Smooth muscle cell (in vitro differentiated cells): ENCODE data around the gene WFDC2. TPM values are rescaled to one million over a fixed set of nuclear protein-coding genes. Genes with fewer than 3 reads are reported as not detected.
"Not testable (repeated sequence)": the region's sequence is repeated elsewhere in the genome, so short reads cannot be mapped to it uniquely, and the experiment has no call there.

Experiments used
- DNase-seq: peaks from one replicate; lab custom pipeline; 2025; ENCODE audit not compliant: unreplicated experiment; lab: John Stamatoyannopoulos, UW
- H2AFZ ChIP-seq: fragments of 200-600 bp; sonication (generic); 2 replicates; pipeline ENCODE4 v1.6.0; 2016; ENCODE audit warnings: antibody characterized with exemption, low read depth, mild to moderate bottlenecking
- H3F3A ChIP-seq: fragments of 200-600 bp; sonication (generic); 2 replicates; pipeline ENCODE4 v1.6.0; 2017; ENCODE audit warnings: antibody characterized with exemption, low read depth
- H3K27ac ChIP-seq: fragments of 200-600 bp; sonication (generic); 2 replicates; pipeline ENCODE4 v1.5.1; 2016; ENCODE audit warnings: low read depth, mild to moderate bottlenecking
- H3K27me3 ChIP-seq: fragments of 200-600 bp; sonication (generic); 2 replicates; pipeline ENCODE4 v1.6.1; 2016; ENCODE audit warnings: low read depth, mild to moderate bottlenecking
- H3K36me3 ChIP-seq: fragments of 200-600 bp; sonication (generic); 2 replicates; pipeline ENCODE4 v1.5.1; 2016; ENCODE audit warnings: low read depth
- H3K4me1 ChIP-seq: fragments of 200-600 bp; sonication (generic); 2 replicates; pipeline ENCODE4 v1.5.1; 2016; ENCODE audit warnings: low read depth
- H3K4me2 ChIP-seq: fragments of 200-600 bp; sonication (generic); 2 replicates; pipeline ENCODE4 v1.6.0; 2016; ENCODE audit warnings: mild to moderate bottlenecking
- H3K4me3 ChIP-seq: fragments of 200-600 bp; sonication (generic); 2 replicates; pipeline ENCODE4 v1.5.1; 2016; ENCODE audit warnings: mild to moderate bottlenecking
- H3K79me2 ChIP-seq: fragments of 200-600 bp; sonication (generic); 2 replicates; pipeline ENCODE4 v1.6.0; 2016; ENCODE audit warnings: low read depth, mild to moderate bottlenecking
- H3K9ac ChIP-seq: fragments of 200-600 bp; sonication (generic); 2 replicates; pipeline ENCODE4 v1.6.0; 2016; ENCODE audit warnings: low read depth
- H3K9me3 ChIP-seq: fragments of 200-600 bp; sonication (generic); replicated peaks from 2 replicates; pipeline ENCODE4 v1.5.1; 2016; ENCODE audit warnings: low read depth
- H4K20me1 ChIP-seq: fragments of 200-600 bp; sonication (generic); 2 replicates; pipeline ENCODE4 v1.6.0; 2016; ENCODE audit warnings: low read depth
- WGBS: methylation state at CpG from one replicate; pipeline ENCODE4 v1.1.7; 2016; ENCODE audit warnings: low lambda C conversion rate; 5-methylcytosine and 5-hydroxymethylcytosine counted together
- polyA plus RNA-seq: library from polyadenylated mRNA; unstranded; fragments of >200 nt; fragmentation: Nextera tagmentation; extraction: Ambion mirVana; gene quantifications from 2 replicates; pipeline ENCODE4 v1.2.1, GENCODE V29; 2016
- total RNA-seq: library from RNA; depleted of rRNA; stranded (reverse); fragments of >200 nt; gene quantifications from 2 replicates; pipeline ENCODE4 v1.2.3, GENCODE V29; 2014
- TF ChIP-seq, protein P1 (sequence below): fragments of 200-600 bp; sonication (generic); IDR thresholded peaks from 2 replicates; pipeline ENCODE4 v1.5.1; 2017; ENCODE audit warnings: borderline replicate concordance, mild to moderate bottlenecking, antibody characterized with exemption; ENCODE audit not compliant: insufficient read depth, poor library complexity, severe bottlenecking

The WFDC2 gene
- total and polyA plus RNA-seq, 2 experiments from 2014 or later = 3.0 to 9.5 TPM

DNA sequence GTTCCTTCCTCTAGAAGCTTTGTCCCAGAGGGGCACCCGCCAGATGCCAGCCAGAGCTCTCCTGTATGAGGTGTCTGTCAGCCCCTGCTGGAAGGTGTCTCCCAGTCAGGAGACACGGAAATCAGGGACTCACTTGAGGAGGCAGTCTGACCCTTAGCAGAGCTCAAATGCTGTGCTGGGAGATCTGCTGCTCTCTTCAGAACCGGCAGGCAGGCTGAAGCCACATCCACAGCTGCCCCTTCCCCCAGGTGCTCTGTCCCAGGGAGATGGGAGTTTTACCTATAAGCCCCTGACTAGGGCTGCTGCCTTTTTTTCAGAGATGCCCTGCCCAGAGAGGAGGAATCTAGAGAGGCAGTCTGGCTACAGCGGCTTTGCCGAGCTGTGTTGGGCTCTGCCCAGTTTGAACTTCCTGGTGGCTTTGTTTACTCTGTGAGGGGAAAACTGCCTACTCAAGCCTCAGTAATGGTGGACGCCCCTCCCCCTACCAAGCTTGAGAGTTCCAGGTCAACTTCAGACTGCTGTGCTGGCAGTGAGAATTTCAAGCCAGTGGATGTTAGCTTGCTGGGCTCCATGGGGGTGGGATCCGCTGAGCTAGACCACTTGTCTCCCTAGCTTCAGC lies 8.1 kb downstream of the WFDC2 start:
- not testable (repeated sequence) for DNase-seq, H3K27ac ChIP-seq, H3K4me1 ChIP-seq, H3K27me3 ChIP-seq, H3K79me2 ChIP-seq, H3K4me3 ChIP-seq, H3F3A ChIP-seq, H4K20me1 ChIP-seq, H2AFZ ChIP-seq, H3K9ac ChIP-seq, H3K9me3 ChIP-seq, H3K36me3 ChIP-seq, H3K4me2 ChIP-seq
- 88% methylated on average over 7 of the region's 7 CpGs for WGBS

DNA sequence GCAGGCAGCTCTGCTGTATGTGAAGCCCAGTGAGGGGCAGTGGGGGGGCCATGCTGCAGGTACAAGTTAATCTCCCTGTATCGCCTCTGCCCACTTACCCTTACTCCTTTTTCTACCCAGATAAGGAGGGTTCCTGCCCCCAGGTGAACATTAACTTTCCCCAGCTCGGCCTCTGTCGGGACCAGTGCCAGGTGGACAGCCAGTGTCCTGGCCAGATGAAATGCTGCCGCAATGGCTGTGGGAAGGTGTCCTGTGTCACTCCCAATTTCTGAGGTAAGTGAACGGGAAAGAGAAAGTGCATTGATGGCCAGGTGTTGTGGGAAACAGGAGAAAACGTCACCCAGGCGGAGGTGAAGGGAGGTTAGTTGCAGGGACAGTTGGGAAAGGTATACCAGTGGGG lies 10.3 kb downstream of the WFDC2 start:
- no peak for DNase-seq
- 94% methylated on average over 7 of the region's 7 CpGs for WGBS
- no peak overlapping the region for H3K4me3 ChIP-seq
- H3K79me2 ChIP-seq = no peaks in the 10 kb centered on the region
- H2AFZ ChIP-seq = no peak overlapping the region
- no peak overlapping the region for H3K27ac ChIP-seq
- H3K9me3 ChIP-seq = no peaks in the 10 kb centered on the region
- H3F3A ChIP-seq = no peaks in the 10 kb centered on the region
- no peaks in the 10 kb centered on the region for H3K4me1 ChIP-seq
- TF ChIP-seq, protein P1, sequence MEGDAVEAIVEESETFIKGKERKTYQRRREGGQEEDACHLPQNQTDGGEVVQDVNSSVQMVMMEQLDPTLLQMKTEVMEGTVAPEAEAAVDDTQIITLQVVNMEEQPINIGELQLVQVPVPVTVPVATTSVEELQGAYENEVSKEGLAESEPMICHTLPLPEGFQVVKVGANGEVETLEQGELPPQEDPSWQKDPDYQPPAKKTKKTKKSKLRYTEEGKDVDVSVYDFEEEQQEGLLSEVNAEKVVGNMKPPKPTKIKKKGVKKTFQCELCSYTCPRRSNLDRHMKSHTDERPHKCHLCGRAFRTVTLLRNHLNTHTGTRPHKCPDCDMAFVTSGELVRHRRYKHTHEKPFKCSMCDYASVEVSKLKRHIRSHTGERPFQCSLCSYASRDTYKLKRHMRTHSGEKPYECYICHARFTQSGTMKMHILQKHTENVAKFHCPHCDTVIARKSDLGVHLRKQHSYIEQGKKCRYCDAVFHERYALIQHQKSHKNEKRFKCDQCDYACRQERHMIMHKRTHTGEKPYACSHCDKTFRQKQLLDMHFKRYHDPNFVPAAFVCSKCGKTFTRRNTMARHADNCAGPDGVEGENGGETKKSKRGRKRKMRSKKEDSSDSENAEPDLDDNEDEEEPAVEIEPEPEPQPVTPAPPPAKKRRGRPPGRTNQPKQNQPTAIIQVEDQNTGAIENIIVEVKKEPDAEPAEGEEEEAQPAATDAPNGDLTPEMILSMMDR = no peak
- no peaks in the 10 kb centered on the region for H3K36me3 ChIP-seq
- no peak overlapping the region for H3K9ac ChIP-seq
- no peaks in the 10 kb centered on the region for H4K20me1 ChIP-seq
- H3K4me2 ChIP-seq = no peak overlapping the region
- H3K27me3 ChIP-seq = no peaks in the 10 kb centered on the region

DNA sequence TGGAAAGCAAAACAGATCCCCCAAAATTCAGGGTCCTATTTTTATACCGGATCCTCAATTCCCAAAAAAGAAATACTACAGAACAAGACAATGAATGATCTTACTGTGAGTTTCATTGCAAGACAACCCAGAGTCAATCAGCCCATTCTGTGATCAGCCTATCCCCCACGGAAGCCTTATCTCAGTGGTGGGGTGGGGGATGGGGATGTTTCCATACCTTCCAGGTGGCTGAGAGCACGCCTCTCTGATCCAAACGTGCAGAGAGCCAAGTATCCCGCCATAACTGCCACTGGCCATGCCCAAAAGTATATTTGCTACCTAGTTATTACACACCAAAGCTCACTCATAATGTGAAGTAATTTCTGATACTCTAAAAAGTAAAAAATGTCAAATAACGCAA lies 15.1 kb downstream of the WFDC2 start:
- no peaks in the 10 kb centered on the region for H3K36me3 ChIP-seq
- H3K79me2 ChIP-seq = no peaks in the 10 kb centered on the region
- no peaks in the 10 kb centered on the region for H3K27me3 ChIP-seq
- no peaks in the 10 kb centered on the region for H3K9me3 ChIP-seq
- no peak overlapping the region for H3K4me2 ChIP-seq
- H3K4me1 ChIP-seq = peaks cover 6% of the 10 kb centered on the region
- 47% methylated on average over 6 of the region's 6 CpGs for WGBS
- no peak overlapping the region for H3K9ac ChIP-seq
- TF ChIP-seq, protein P1 = no peak
- H3K4me3 ChIP-seq = no peak overlapping the region
- H4K20me1 ChIP-seq = no peaks in the 10 kb centered on the region
- no peaks in the 10 kb centered on the region for H3F3A ChIP-seq
- DNase-seq = no peak
- no peak overlapping the region for H3K27ac ChIP-seq
- no peak overlapping the region for H2AFZ ChIP-seq

DNA sequence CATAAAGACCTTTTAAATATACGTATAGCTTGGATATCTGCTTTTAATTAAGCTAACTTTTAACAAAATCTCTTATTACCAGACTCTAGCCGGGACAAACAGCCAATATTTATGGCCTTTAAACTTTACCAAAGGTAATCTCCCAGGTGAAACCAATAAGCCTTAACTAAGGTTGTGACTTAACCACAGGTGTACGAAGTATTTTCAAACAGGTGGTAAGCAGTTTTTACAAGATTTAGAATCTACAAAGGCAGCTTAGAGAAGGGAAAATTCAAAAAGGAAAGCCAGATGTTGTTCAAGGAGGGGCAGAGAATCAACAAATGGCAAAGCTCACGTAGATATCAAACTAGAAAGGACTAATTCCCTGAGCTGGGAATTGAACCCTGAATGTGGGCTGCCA lies 15.8 kb downstream of the WFDC2 start:
- no peak overlapping the region for H3K9ac ChIP-seq
- no peak overlapping the region for H3K27ac ChIP-seq
- H3K9me3 ChIP-seq = no peaks in the 10 kb centered on the region
- H3K4me1 ChIP-seq = peaks cover 6% of the 10 kb centered on the region
- H3F3A ChIP-seq = no peaks in the 10 kb centered on the region
- no peak overlapping the region for H2AFZ ChIP-seq
- no peaks in the 10 kb centered on the region for H3K27me3 ChIP-seq
- no peak for DNase-seq
- H3K79me2 ChIP-seq = no peaks in the 10 kb centered on the region
- H3K4me2 ChIP-seq = no peak overlapping the region
- no peaks in the 10 kb centered on the region for H3K36me3 ChIP-seq
- WGBS = 88% methylated on average over 4 of the region's 4 CpGs
- H3K4me3 ChIP-seq = no peak overlapping the region
- TF ChIP-seq, protein P1 = no peak
- no peaks in the 10 kb centered on the region for H4K20me1 ChIP-seq
